SU-DHL-6 (cell line): ENCODE measurements around the gene KLHL22.

Experiments used
- H2AFZ ChIP-seq: fragments of 200-600 bp; sonication (generic); 2 replicates; pipeline ENCODE4 v1.6.1; 2014; ENCODE audit warnings: low read depth, mild to moderate bottlenecking, moderate library complexity, mixed read lengths, antibody characterized with exemption, low read length; ENCODE audit not compliant: severe bottlenecking
- H3F3A ChIP-seq: fragments of 200-600 bp; shearing (Covaris generic); 2 replicates; pipeline ENCODE4 v1.6.0; 2016; ENCODE audit warnings: antibody characterized with exemption, mild to moderate bottlenecking; ENCODE audit not compliant: insufficient read depth
- H3K27ac ChIP-seq: fragments of 200-600 bp; sonication (generic); 2 replicates; pipeline ENCODE4 v1.5.1; 2016; ENCODE audit warnings: low read depth, mild to moderate bottlenecking, low read length, moderate library complexity, mixed read lengths
- H3K27me3 ChIP-seq: fragments of 200-600 bp; sonication (generic), shearing (Covaris generic); 2 replicates; pipeline ENCODE4 v1.6.0; 2014; ENCODE audit warnings: mild to moderate bottlenecking, low read length
- H3K36me3 ChIP-seq: fragments of 200-600 bp; sonication (generic); 2 replicates; pipeline ENCODE4 v1.6.1; 2014; ENCODE audit warnings: mild to moderate bottlenecking, low read length, mixed read lengths
- H3K4me2 ChIP-seq: fragments of 300-600, 200-600 bp; shearing (Covaris generic), sonication (generic); 2 replicates; pipeline ENCODE4 v1.6.0; 2014; ENCODE audit warnings: low read length, low read depth, mild to moderate bottlenecking; ENCODE audit not compliant: poor library complexity, severe bottlenecking
- H3K4me3 ChIP-seq: fragments of 200-600 bp; sonication (generic); 2 replicates; pipeline ENCODE4 v1.5.1; 2014; ENCODE audit warnings: antibody characterized with exemption, low read length, mild to moderate bottlenecking, mixed read lengths; ENCODE audit not compliant: insufficient read depth, poor library complexity, severe bottlenecking
- H3K79me2 ChIP-seq: fragments of 200-600 bp; sonication (generic); 2 replicates; pipeline ENCODE4 v1.6.1; 2014; ENCODE audit warnings: mild to moderate bottlenecking, low read length, moderate library complexity; ENCODE audit not compliant: insufficient read depth
- H3K9ac ChIP-seq: fragments of 200-600 bp; sonication (generic); 2 replicates; pipeline ENCODE4 v1.7.0; 2014; ENCODE audit warnings: mild to moderate bottlenecking, low read length
- H3K9me2 ChIP-seq: fragments of 200-600 bp; sonication (generic); replicated peaks from 2 replicates; pipeline ENCODE4 v1.6.1; 2014; ENCODE audit warnings: low read length; ENCODE audit not compliant: insufficient read depth
- H3K9me3 ChIP-seq: fragments of 200-600 bp; sonication (generic); 2 replicates; pipeline ENCODE4 v1.6.1; 2014; ENCODE audit warnings: low read length, mixed read lengths; ENCODE audit not compliant: insufficient read depth
- H4K20me1 ChIP-seq: fragments of 200-600 bp; sonication (generic); 2 replicates; pipeline ENCODE4 v1.6.1; 2014; ENCODE audit warnings: low read depth, mild to moderate bottlenecking, antibody characterized with exemption, low read length, moderate library complexity, mixed read lengths
- EZH2phosphoT487 ChIP-seq: fragments of 200-600 bp; sonication (generic), shearing (Covaris generic); conservative IDR thresholded peaks from 2 replicates; pipeline ENCODE4 v1.6.1; 2018; ENCODE audit warnings: mild to moderate bottlenecking, antibody characterized with exemption, low read length, moderate library complexity, mixed read lengths
- TF ChIP-seq, protein P1 (sequence below): fragments of 200-600 bp; sonication (generic); IDR thresholded peaks from one replicate; pipeline ENCODE4 v1.5.1; 2017; ENCODE audit warnings: antibody characterized with exemption, mild to moderate bottlenecking, low read length, moderate library complexity; ENCODE audit not compliant: insufficient read depth, poor library complexity, severe bottlenecking

Gene KLHL22

DNA sequence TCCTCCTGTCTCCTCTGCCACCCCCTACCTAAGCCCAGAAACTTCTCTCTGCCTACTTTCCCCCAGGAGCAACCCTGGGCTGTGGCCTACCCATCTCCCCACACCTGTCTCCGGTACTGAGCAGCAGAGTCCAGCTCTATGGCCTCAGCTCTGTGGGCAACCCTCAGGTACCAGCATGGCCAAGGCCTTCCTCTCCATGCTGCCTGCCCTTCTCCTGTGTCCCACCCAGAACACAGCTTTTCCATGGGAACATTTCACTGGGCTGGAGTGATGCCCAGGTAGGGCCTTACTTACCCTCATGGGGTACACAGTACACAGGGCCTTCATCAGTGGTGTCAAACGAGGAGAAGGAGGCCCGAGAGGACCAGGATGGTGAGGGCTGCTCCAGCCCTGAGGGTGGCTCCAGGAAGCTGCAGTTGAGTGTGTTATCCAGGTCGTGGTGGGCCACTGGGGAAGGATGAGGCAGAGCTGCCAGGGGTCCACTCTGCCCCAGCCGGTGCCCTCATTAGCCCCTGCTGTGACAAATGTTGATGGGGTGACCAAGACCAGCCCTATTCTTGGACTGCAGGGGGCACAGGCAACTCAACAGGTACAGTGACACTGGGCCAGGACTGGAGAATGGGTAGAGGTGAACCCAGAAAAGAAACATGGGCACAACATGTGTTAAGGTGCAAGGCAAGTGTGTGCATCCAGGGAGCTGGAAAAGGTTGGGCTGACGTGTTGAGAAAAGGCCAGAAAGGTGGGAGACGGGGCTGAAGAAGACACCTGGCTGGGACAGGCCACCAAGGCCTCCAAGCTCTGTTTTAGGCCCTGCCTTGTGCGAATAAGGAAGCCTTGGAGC, 68.3 kb downstream of the KLHL22 start:
- H3K36me3 ChIP-seq, result no peaks in the 10 kb centered on the region
- H3F3A ChIP-seq, result no peaks in the 10 kb centered on the region
- TF ChIP-seq, protein P1, sequence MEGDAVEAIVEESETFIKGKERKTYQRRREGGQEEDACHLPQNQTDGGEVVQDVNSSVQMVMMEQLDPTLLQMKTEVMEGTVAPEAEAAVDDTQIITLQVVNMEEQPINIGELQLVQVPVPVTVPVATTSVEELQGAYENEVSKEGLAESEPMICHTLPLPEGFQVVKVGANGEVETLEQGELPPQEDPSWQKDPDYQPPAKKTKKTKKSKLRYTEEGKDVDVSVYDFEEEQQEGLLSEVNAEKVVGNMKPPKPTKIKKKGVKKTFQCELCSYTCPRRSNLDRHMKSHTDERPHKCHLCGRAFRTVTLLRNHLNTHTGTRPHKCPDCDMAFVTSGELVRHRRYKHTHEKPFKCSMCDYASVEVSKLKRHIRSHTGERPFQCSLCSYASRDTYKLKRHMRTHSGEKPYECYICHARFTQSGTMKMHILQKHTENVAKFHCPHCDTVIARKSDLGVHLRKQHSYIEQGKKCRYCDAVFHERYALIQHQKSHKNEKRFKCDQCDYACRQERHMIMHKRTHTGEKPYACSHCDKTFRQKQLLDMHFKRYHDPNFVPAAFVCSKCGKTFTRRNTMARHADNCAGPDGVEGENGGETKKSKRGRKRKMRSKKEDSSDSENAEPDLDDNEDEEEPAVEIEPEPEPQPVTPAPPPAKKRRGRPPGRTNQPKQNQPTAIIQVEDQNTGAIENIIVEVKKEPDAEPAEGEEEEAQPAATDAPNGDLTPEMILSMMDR, result no peak
- no peak for TF ChIP-seq EZH2phosphoT487
- no peak overlapping the region for H3K27ac ChIP-seq
- H3K9me3 ChIP-seq, result no peaks in the 10 kb centered on the region
- H3K9ac ChIP-seq, result no peak overlapping the region
- no peak overlapping the region for H3K4me3 ChIP-seq
- no peak overlapping the region for H3K4me2 ChIP-seq
- H3K79me2 ChIP-seq, result no peaks in the 10 kb centered on the region
- no peaks in the 10 kb centered on the region for H3K9me2 ChIP-seq
- no peaks in the 10 kb centered on the region for H4K20me1 ChIP-seq
- no peaks in the 10 kb centered on the region for H3K27me3 ChIP-seq
- no peak overlapping the region for H2AFZ ChIP-seq

DNA sequence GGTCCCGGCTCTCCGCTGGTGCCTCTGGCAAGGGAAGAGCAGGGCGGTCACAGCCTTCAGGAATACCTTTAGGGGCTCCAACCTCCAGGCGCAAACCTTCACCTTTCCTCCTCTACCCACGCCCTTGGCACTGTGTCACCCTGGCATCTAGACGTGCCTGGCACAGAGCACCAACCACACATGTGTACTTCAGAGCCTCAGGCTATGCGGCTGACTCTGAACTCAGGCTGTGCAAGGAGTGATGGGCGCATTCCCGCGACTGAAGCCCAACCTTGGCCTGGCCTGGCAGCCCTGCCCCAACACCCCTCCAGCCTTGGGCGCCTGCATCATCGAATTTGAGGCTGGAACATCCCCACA, 69.4 kb downstream of the KLHL22 start:
- H3K9ac ChIP-seq, result no peak overlapping the region
- H3K36me3 ChIP-seq, result no peaks in the 10 kb centered on the region
- H3K27me3 ChIP-seq, result no peaks in the 10 kb centered on the region
- TF ChIP-seq, protein P1, result no peak
- TF ChIP-seq EZH2phosphoT487, result no peak
- H3K4me3 ChIP-seq, result no peak overlapping the region
- no peaks in the 10 kb centered on the region for H3K9me3 ChIP-seq
- H2AFZ ChIP-seq, result no peak overlapping the region
- H3K4me2 ChIP-seq, result no peak overlapping the region
- H3K9me2 ChIP-seq, result no peaks in the 10 kb centered on the region
- no peaks in the 10 kb centered on the region for H3K79me2 ChIP-seq
- H3F3A ChIP-seq, result no peaks in the 10 kb centered on the region
- H3K27ac ChIP-seq, result no peak overlapping the region
- H4K20me1 ChIP-seq, result no peaks in the 10 kb centered on the region

DNA sequence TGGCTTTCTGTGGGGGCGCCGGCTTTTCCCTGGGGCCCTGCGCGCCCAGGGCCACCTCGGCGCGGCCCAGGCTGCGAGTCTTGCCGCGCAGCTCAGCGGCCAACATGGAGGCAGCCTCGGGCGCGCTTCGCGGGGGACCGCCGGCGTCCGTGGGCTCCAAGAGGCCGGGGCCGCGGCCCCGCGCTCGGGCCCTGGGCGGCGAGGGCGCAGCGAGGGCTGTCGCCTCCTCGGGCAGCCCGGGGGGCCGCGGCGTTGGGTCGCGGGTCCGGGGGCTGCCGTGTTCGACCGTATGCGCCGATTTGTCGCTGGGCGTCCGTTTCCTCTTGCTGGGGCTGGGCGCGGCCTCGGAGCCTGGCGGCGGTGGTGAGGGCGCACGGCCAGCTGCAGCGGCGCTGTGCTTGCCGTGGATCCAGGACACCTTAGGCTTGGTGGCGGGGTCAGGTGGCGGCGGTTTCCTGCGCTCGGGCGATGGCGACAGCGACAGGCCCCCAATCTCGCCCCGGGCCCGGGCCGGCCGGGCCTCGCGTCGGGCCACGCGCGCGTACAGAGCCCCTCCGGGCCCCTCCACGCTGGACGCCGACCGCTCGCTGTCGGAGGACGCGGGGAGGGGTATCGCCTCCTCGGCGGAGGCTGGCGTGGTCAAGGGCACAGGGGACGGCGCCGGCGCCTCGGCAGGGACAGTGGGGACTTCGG, 69.9 kb downstream of the KLHL22 start:
- Histone ChIP-seq H4K20me1 (no peaks in the 10 kb centered on the region), H3K4me3 (no peak overlapping the region), H3K9me2 (no peaks in the 10 kb centered on the region), H3K79me2 (no peaks in the 10 kb centered on the region), H3K4me2 (no peak overlapping the region), H3K9me3 (no peaks in the 10 kb centered on the region), H3F3A (no peaks in the 10 kb centered on the region), H3K27me3 (no peaks in the 10 kb centered on the region), H3K9ac (no peak overlapping the region), H2AFZ (no peak overlapping the region), H3K36me3 (no peaks in the 10 kb centered on the region), H3K27ac (no peak overlapping the region)
- no peak for TF ChIP-seq EZH2phosphoT487
- TF ChIP-seq, protein P1, result no peak
